ENCODE data around the gene YBX1.
A peak's percentile ranks its signal among the peaks of the same experiment; 100 is the strongest.
"Not testable (repeated sequence)": the region's sequence is repeated elsewhere in the genome, so short reads cannot be mapped to it uniquely, and the experiment has no call there.

YBX1 gene

GRCh38 chr1:42746436-42747105 is 64.4 kb downstream of the YBX1 start:
- no peak overlapping the region for H3K27ac ChIP-seq (ENCODE audit: insufficient read depth in 1 of 2, low read depth in 1 of 2, low read length in 2 of 2, poor library complexity in 1 of 2, severe bottlenecking in 2 of 2)
- DNase-seq, result no peak
- ChIA-PET CTCF (interaction anchor here (0.9 to 5.6 kb wide), 19 partner anchors 9 to 560 kb away, joined by 3 to 26 read pairs (median 5); partner anchors contain the start of gene P3H1), POLR2A (interaction anchor here (0.6 kb wide), 1 partner anchor 489 kb away, joined by 3 read pairs; no protein-coding TSS in a partner anchor)
- H3K4me1 ChIP-seq (ENCODE audit: control extremely low read depth in 1 of 4, control insufficient read depth in 4 of 4, insufficient read depth in 4 of 4, low read length in 3 of 4), result peaks cover 0 to 7% (median 0%) of the 10 kb centered on the region in 4 experiments
- peaks cover 8 to 51% (median 32%) of the 10 kb centered on the region in 4 experiments for H3K36me3 ChIP-seq (ENCODE audit: control insufficient read depth in 4 of 4, insufficient read depth in 4 of 4, low read length in 3 of 4)
- no peaks in the 10 kb centered on the region for H3K27me3 ChIP-seq (replicated peaks in 2 of 5; ENCODE audit: control insufficient read depth in 4 of 5, insufficient read depth in 5 of 5, low read length in 4 of 5)
- 96% methylated on average over 11 of the region's 12 CpGs for WGBS (ENCODE audit: insufficient coverage)
- no peak overlapping the region for H3K4me3 ChIP-seq (ENCODE audit: control insufficient read depth in 1 of 7, extremely low read depth in 1 of 7, insufficient read depth in 4 of 7, low read depth in 2 of 7, low read length in 6 of 7)
- H3K9me3 ChIP-seq (ENCODE audit: control extremely low read depth in 1 of 5, control insufficient read depth in 4 of 5, insufficient read depth in 2 of 5, low read depth in 1 of 5, low read length in 4 of 5), result no peaks in the 10 kb centered on the region

GRCh38 chr1:42747125-42747524 is 64.9 kb downstream of the YBX1 start:
- peaks cover 0 to 7% (median 0%) of the 10 kb centered on the region in 4 experiments for H3K4me1 ChIP-seq (ENCODE audit: control extremely low read depth in 1 of 4, control insufficient read depth in 4 of 4, insufficient read depth in 4 of 4, low read length in 3 of 4)
- peak in 2 of 3 donors; percentile 59 to 69 for DNase-seq
- H3K27ac ChIP-seq (ENCODE audit: insufficient read depth in 1 of 2, low read depth in 1 of 2, low read length in 2 of 2, poor library complexity in 1 of 2, severe bottlenecking in 2 of 2), result no peak overlapping the region
- H3K36me3 ChIP-seq (ENCODE audit: control insufficient read depth in 4 of 4, insufficient read depth in 4 of 4, low read length in 3 of 4), result peaks cover 8 to 56% (median 37%) of the 10 kb centered on the region in 4 experiments
- peaks cover 0 to 4% (median 1%) of the 10 kb centered on the region in 5 experiments for H3K9me3 ChIP-seq (ENCODE audit: control extremely low read depth in 1 of 5, control insufficient read depth in 4 of 5, insufficient read depth in 2 of 5, low read depth in 1 of 5, low read length in 4 of 5)
- ChIA-PET CTCF (interaction anchor here (0.9 to 5.6 kb wide), 19 partner anchors 9 to 561 kb away, joined by 3 to 26 read pairs (median 5); partner anchors contain the start of gene P3H1), POLR2A (interaction anchor here (0.6 kb wide), 1 partner anchor 489 kb away, joined by 3 read pairs; no protein-coding TSS in a partner anchor)
- H3K27me3 ChIP-seq (replicated peaks in 2 of 5; ENCODE audit: control insufficient read depth in 4 of 5, insufficient read depth in 5 of 5, low read length in 4 of 5), result no peaks in the 10 kb centered on the region
- WGBS (ENCODE audit: insufficient coverage), result 59% methylated on average over 12 of the region's 14 CpGs
- H3K4me3 ChIP-seq (ENCODE audit: control insufficient read depth in 1 of 7, extremely low read depth in 1 of 7, insufficient read depth in 4 of 7, low read depth in 2 of 7, low read length in 6 of 7), result no peak overlapping the region

- peaks cover 10 to 65% (median 45%) of the 10 kb centered on the region in 4 experiments for H3K36me3 ChIP-seq (ENCODE audit: control insufficient read depth in 4 of 4, insufficient read depth in 4 of 4, low read length in 3 of 4)
- H3K9me3 ChIP-seq (ENCODE audit: control extremely low read depth in 1 of 5, control insufficient read depth in 4 of 5, insufficient read depth in 2 of 5, low read depth in 1 of 5, low read length in 4 of 5), result peaks cover 0 to 4% (median 2%) of the 10 kb centered on the region in 5 experiments
- no peak for DNase-seq
- 88% methylated on average over 8 of the region's 10 CpGs for WGBS (ENCODE audit: insufficient coverage)
- no peak overlapping the region for H3K4me3 ChIP-seq (ENCODE audit: control insufficient read depth in 1 of 7, extremely low read depth in 1 of 7, insufficient read depth in 4 of 7, low read depth in 2 of 7, low read length in 6 of 7)
- no peak overlapping the region for H3K27ac ChIP-seq (ENCODE audit: insufficient read depth in 1 of 2, low read depth in 1 of 2, low read length in 2 of 2, poor library complexity in 1 of 2, severe bottlenecking in 2 of 2)
- H3K27me3 ChIP-seq (replicated peaks in 2 of 5; ENCODE audit: control insufficient read depth in 4 of 5, insufficient read depth in 5 of 5, low read length in 4 of 5), result no peaks in the 10 kb centered on the region
- H3K4me1 ChIP-seq (ENCODE audit: control extremely low read depth in 1 of 4, control insufficient read depth in 4 of 4, insufficient read depth in 4 of 4, low read length in 3 of 4), result peaks cover 0 to 7% (median 0%) of the 10 kb centered on the region in 4 experiments
- ChIA-PET CTCF (interaction anchor here (0.6 to 5.6 kb wide), 9 partner anchors 10 to 194 kb away, joined by 3 to 26 read pairs (median 5); partner anchors contain the start of gene P3H1), POLR2A (no interaction called here)
These were observed 65.8 kb downstream of the YBX1 start for GRCh38 chr1:42748021-42748420.

GRCh38 chr1:42748461-42749410 is 66.5 kb downstream of the YBX1 start:
- Histone ChIP-seq H3K4me3 (ENCODE audit: control insufficient read depth in 1 of 7, extremely low read depth in 1 of 7, insufficient read depth in 4 of 7, low read depth in 2 of 7, low read length in 6 of 7) (no peak overlapping the region), H3K36me3 (ENCODE audit: control insufficient read depth in 4 of 4, insufficient read depth in 4 of 4, low read length in 3 of 4) (peaks cover 10 to 71% (median 49%) of the 10 kb centered on the region in 4 experiments), H3K9me3 (ENCODE audit: control extremely low read depth in 1 of 5, control insufficient read depth in 4 of 5, insufficient read depth in 2 of 5, low read depth in 1 of 5, low read length in 4 of 5) (peaks cover 0 to 4% (median 2%) of the 10 kb centered on the region in 5 experiments), H3K4me1 (ENCODE audit: control extremely low read depth in 1 of 4, control insufficient read depth in 4 of 4, insufficient read depth in 4 of 4, low read length in 3 of 4) (peaks cover 0 to 7% (median 0%) of the 10 kb centered on the region in 4 experiments), H3K27me3 (replicated peaks in 2 of 5; ENCODE audit: control insufficient read depth in 4 of 5, insufficient read depth in 5 of 5, low read length in 4 of 5) (no peaks in the 10 kb centered on the region), H3K27ac (ENCODE audit: insufficient read depth in 1 of 2, low read depth in 1 of 2, low read length in 2 of 2, poor library complexity in 1 of 2, severe bottlenecking in 2 of 2) (no peak overlapping the region)
- POLR2A ChIA-PET, result no interaction called here
- CTCF ChIA-PET, result interaction anchor here (0.6 to 3.6 kb wide), 11 partner anchors 9 to 599 kb away, joined by 3 to 15 read pairs (median 4); no protein-coding TSS in a partner anchor
- WGBS (ENCODE audit: insufficient coverage), result 90% methylated on average over 14 of the region's 14 CpGs
- no peak for DNase-seq

GRCh38 chr1:42750041-42750440 is 67.8 kb downstream of the YBX1 start:
- DNase-seq, result no peak
- no peak overlapping the region for H3K27ac ChIP-seq (ENCODE audit: insufficient read depth in 1 of 2, low read depth in 1 of 2, low read length in 2 of 2, poor library complexity in 1 of 2, severe bottlenecking in 2 of 2)
- POLR2A ChIA-PET, result no interaction called here
- 96% methylated on average over 11 of the region's 12 CpGs for WGBS (ENCODE audit: insufficient coverage)
- CTCF ChIA-PET, result interaction anchor here (1.0 to 2.2 kb wide), 6 partner anchors 12 to 600 kb away, joined by 3 to 7 read pairs (median 3); no protein-coding TSS in a partner anchor
- peaks cover 12 to 84% (median 60%) of the 10 kb centered on the region in 4 experiments for H3K36me3 ChIP-seq (ENCODE audit: control insufficient read depth in 4 of 4, insufficient read depth in 4 of 4, low read length in 3 of 4)
- no peaks in the 10 kb centered on the region for H3K27me3 ChIP-seq (replicated peaks in 2 of 5; ENCODE audit: control insufficient read depth in 4 of 5, insufficient read depth in 5 of 5, low read length in 4 of 5)
- H3K4me1 ChIP-seq (ENCODE audit: control extremely low read depth in 1 of 4, control insufficient read depth in 4 of 4, insufficient read depth in 4 of 4, low read length in 3 of 4), result peaks cover 0 to 7% (median 0%) of the 10 kb centered on the region in 4 experiments
- no peak overlapping the region for H3K4me3 ChIP-seq (ENCODE audit: control insufficient read depth in 1 of 7, extremely low read depth in 1 of 7, insufficient read depth in 4 of 7, low read depth in 2 of 7, low read length in 6 of 7)
- H3K9me3 ChIP-seq (ENCODE audit: control extremely low read depth in 1 of 5, control insufficient read depth in 4 of 5, insufficient read depth in 2 of 5, low read depth in 1 of 5, low read length in 4 of 5), result peaks cover 0 to 4% (median 2%) of the 10 kb centered on the region in 5 experiments

- H3K27me3 ChIP-seq (replicated peaks in 2 of 5; ENCODE audit: control insufficient read depth in 4 of 5, insufficient read depth in 5 of 5, low read length in 4 of 5); H3K4me1 ChIP-seq (ENCODE audit: control extremely low read depth in 1 of 4, control insufficient read depth in 4 of 4, insufficient read depth in 4 of 4, low read length in 3 of 4); POLR2A ChIA-PET; H3K27ac ChIP-seq (ENCODE audit: insufficient read depth in 1 of 2, low read depth in 1 of 2, low read length in 2 of 2, poor library complexity in 1 of 2, severe bottlenecking in 2 of 2); H3K9me3 ChIP-seq (ENCODE audit: control extremely low read depth in 1 of 5, control insufficient read depth in 4 of 5, insufficient read depth in 2 of 5, low read depth in 1 of 5, low read length in 4 of 5); DNase-seq; H3K4me3 ChIP-seq (ENCODE audit: control insufficient read depth in 1 of 7, extremely low read depth in 1 of 7, insufficient read depth in 4 of 7, low read depth in 2 of 7, low read length in 6 of 7): not testable (repeated sequence)
- peaks cover 17 to 87% (median 64%) of the 10 kb centered on the region in 4 experiments for H3K36me3 ChIP-seq (ENCODE audit: control insufficient read depth in 4 of 4, insufficient read depth in 4 of 4, low read length in 3 of 4)
- CTCF ChIA-PET, result interaction anchor here (0.7 to 0.9 kb wide), 2 partner anchors 9 to 174 kb away, joined by 3 to 4 read pairs; no protein-coding TSS in a partner anchor
- 100% methylated on average over 2 of the region's 8 CpGs for WGBS (ENCODE audit: insufficient coverage)
These were observed 69.4 kb downstream of the YBX1 start for GRCh38 chr1:42751511-42752070.
